Measurements from ENCODE around the gene EVC.
"Not testable (repeated sequence)": the region's sequence is repeated elsewhere in the genome, so short reads cannot be mapped to it uniquely, and the experiment has no call there.

DNA sequence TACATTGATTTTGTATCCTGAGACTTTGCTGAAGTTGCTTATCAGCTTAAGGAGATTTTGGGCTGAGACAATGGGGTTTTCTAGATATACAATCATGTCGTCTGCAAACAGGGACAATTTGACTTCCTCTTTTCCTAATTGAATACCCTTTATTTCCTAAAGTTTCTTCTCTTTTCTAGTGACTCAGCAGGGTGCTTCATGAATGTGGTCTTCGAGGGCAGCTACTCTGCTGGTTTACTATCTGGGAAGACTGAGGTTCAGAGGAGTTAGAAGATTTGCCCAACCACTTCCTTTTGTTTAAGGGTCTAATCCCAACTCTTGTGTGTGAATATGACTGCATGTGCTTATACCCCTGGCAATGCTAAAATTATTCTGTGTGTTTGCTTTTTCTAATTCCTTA is 17.4 kb downstream of the EVC start:
- TF ChIP-seq EP300, CTCF, POLR2A (IDR thresholded peaks at IDR 0.05): not testable (repeated sequence)

All from tibial nerve (tissue), 4 donors.